H9 (cell line): ENCODE results near the gene SOCS1. TPM values are rescaled to one million over a fixed set of nuclear protein-coding genes. Genes with fewer than 3 reads are reported as not detected.

ENCODE experiments used
- DNase-seq: peaks from one replicate; pipeline ENCODE4 v3.0.0-alpha.2; 2017
- H2AFZ ChIP-seq: one replicate; pipeline ENCODE4 v1.6.1; 2013; ENCODE audit warnings: mild to moderate bottlenecking, low read length, control low read depth, moderate library complexity
- H2AK5ac ChIP-seq: 2 replicates; pipeline ENCODE4 v1.6.1; 2013; ENCODE audit warnings: low read length, control low read depth, mixed read lengths; ENCODE audit not compliant: insufficient read length
- H2BK120ac ChIP-seq: one replicate; pipeline ENCODE4 v1.6.1; 2013; ENCODE audit warnings: low read depth, mild to moderate bottlenecking, low read length, control low read depth, inconsistent platforms; ENCODE audit not compliant: poor library complexity, severe bottlenecking
- H2BK12ac ChIP-seq: 2 replicates; pipeline ENCODE4 v1.6.1; 2013; ENCODE audit warnings: low read length, control low read depth, mixed read lengths, low read depth; ENCODE audit not compliant: insufficient read length
- H2BK15ac ChIP-seq: 2 replicates; pipeline ENCODE4 v1.6.1; 2013; ENCODE audit warnings: low read depth, low read length, control low read depth
- H2BK20ac ChIP-seq: one replicate; pipeline ENCODE4 v1.6.1; 2013; ENCODE audit warnings: low read depth, mild to moderate bottlenecking, low read length, control low read depth, inconsistent platforms; ENCODE audit not compliant: poor library complexity, severe bottlenecking
- H2BK5ac ChIP-seq: 2 replicates; pipeline ENCODE4 v1.6.1; 2013; ENCODE audit warnings: low read length, control low read depth, mixed read lengths; ENCODE audit not compliant: insufficient read length
- H3K14ac ChIP-seq: 2 replicates; pipeline ENCODE4 v1.6.1; 2013; ENCODE audit warnings: low read length, control low read depth; ENCODE audit not compliant: insufficient read depth
- H3K18ac ChIP-seq: 2 replicates; pipeline ENCODE4 v1.6.1; 2013; ENCODE audit warnings: low read depth, mild to moderate bottlenecking, mixed read lengths, low read length, control low read depth; ENCODE audit not compliant: insufficient read length
- H3K23ac ChIP-seq: 2 replicates; pipeline ENCODE4 v1.6.1; 2013; ENCODE audit warnings: low read length, control low read depth, mixed read lengths, low read depth; ENCODE audit not compliant: insufficient read length
- H3K23me2 ChIP-seq: 2 replicates; pipeline ENCODE4 v1.6.1; 2013; ENCODE audit warnings: low read depth, mild to moderate bottlenecking, mixed read lengths, low read length, control low read depth; ENCODE audit not compliant: insufficient read length, poor library complexity, severe bottlenecking
- H3K27ac ChIP-seq: 2 replicates; pipeline ENCODE4 v1.5.1; 2013; ENCODE audit warnings: low read length, control low read depth, mixed read lengths, low read depth; ENCODE audit not compliant: insufficient read length
- H3K27me3 ChIP-seq: 2 replicates; pipeline ENCODE4 v1.6.1; 2013; ENCODE audit warnings: low read length, control low read depth, inconsistent platforms; ENCODE audit not compliant: insufficient read depth
- H3K4ac ChIP-seq: 2 replicates; pipeline ENCODE4 v1.6.1; 2013; ENCODE audit warnings: low read depth, mild to moderate bottlenecking, control low read depth, inconsistent platforms, low read length, moderate library complexity
- H3K4me1 ChIP-seq: 2 replicates; pipeline ENCODE4 v1.6.1; 2013; ENCODE audit warnings: low read length, control low read depth, inconsistent platforms; ENCODE audit not compliant: insufficient read depth
- H3K4me2 ChIP-seq: 2 replicates; pipeline ENCODE4 v1.6.1; 2013; ENCODE audit warnings: low read length, control low read depth, mixed read lengths; ENCODE audit not compliant: insufficient read length, insufficient read depth
- H3K56ac ChIP-seq: 2 replicates; pipeline ENCODE4 v1.6.1; 2013; ENCODE audit warnings: low read depth, mild to moderate bottlenecking, mixed read lengths, low read length, control low read depth; ENCODE audit not compliant: insufficient read length
- H3K79me1 ChIP-seq: 2 replicates; pipeline ENCODE4 v1.6.1; 2013; ENCODE audit warnings: low read depth, mild to moderate bottlenecking, moderate library complexity, low read length, control low read depth, inconsistent platforms; ENCODE audit not compliant: insufficient read depth, poor library complexity, severe bottlenecking
- H3K79me2 ChIP-seq: 2 replicates; pipeline ENCODE4 v1.6.1; 2013; ENCODE audit warnings: low read length, control low read depth, inconsistent platforms; ENCODE audit not compliant: insufficient read depth
- H3K9ac ChIP-seq: 2 replicates; pipeline ENCODE4 v1.6.1; 2013; ENCODE audit warnings: low read length, control low read depth, mixed read lengths; ENCODE audit not compliant: insufficient read length; ENCODE audit errors: extremely low read depth
- H3K9me3 ChIP-seq: one replicate; pipeline ENCODE4 v1.6.1; 2013; ENCODE audit warnings: low read depth, low read length, inconsistent platforms; ENCODE audit not compliant: control insufficient read depth
- H3T11ph ChIP-seq: one replicate; pipeline ENCODE4 v1.6.1; 2013; ENCODE audit warnings: mild to moderate bottlenecking, low read length, control low read depth, inconsistent platforms
- H4K20me1 ChIP-seq: one replicate; pipeline ENCODE4 v1.6.1; 2013; ENCODE audit not compliant: control insufficient read depth, insufficient read length, insufficient read depth
- H4K5ac ChIP-seq: 2 replicates; pipeline ENCODE4 v1.6.1; 2013; ENCODE audit warnings: low read depth, mild to moderate bottlenecking, mixed read lengths, low read length, control low read depth; ENCODE audit not compliant: insufficient read length
- H4K8ac ChIP-seq: replicated peaks from 2 replicates; pipeline ENCODE4 v1.6.1; 2013; ENCODE audit warnings: low read length, control low read depth, mixed read lengths, low read depth; ENCODE audit not compliant: insufficient read length
- H4K91ac ChIP-seq: 2 replicates; pipeline ENCODE4 v1.6.1; 2013; ENCODE audit warnings: low read depth, mild to moderate bottlenecking, moderate library complexity, mixed read lengths, low read length, control low read depth; ENCODE audit not compliant: insufficient read length
- H3K27ac Mint-ChIP-seq, 3 experiments: 2 replicates in 2 of 3; 3 replicates in 1 of 3; pipeline ENCODE4 v1.8.0; 2020 to 2021; ENCODE audit warnings: mixed read lengths in 3 of 3, mild to moderate bottlenecking in 1 of 3, moderate library complexity in 1 of 3
- H3K27me3 Mint-ChIP-seq: 2 replicates; pipeline ENCODE4 v1.8.0; 2021; ENCODE audit warnings: low read depth, mild to moderate bottlenecking, moderate library complexity, mixed read lengths
- H3K36me3 Mint-ChIP-seq, 3 experiments: 2 replicates in 2 of 3; 3 replicates in 1 of 3; pipeline ENCODE4 v1.8.0; 2020 to 2021; ENCODE audit warnings: low read depth in 3 of 3, mixed read lengths in 3 of 3; ENCODE audit not compliant: insufficient read depth in 1 of 3
- H3K4me1 Mint-ChIP-seq, 2 experiments: 2 replicates each; pipeline ENCODE4 v1.8.0; 2020; ENCODE audit warnings: mixed read lengths in 2 of 2
- H3K4me3 Mint-ChIP-seq, 2 experiments: 2 replicates in 1 of 2; 3 replicates in 1 of 2; pipeline ENCODE4 v1.8.0; 2020 to 2021; ENCODE audit warnings: mild to moderate bottlenecking in 2 of 2, mixed read lengths in 2 of 2, moderate library complexity in 1 of 2
- H3K9me3 Mint-ChIP-seq, 2 experiments: 2 replicates in 1 of 2; 3 replicates in 1 of 2; pipeline ENCODE4 v1.8.0; 2020; ENCODE audit warnings: mild to moderate bottlenecking in 2 of 2, mixed read lengths in 2 of 2, moderate library complexity in 1 of 2
- CTCF ChIP-seq: fragments of 200-600 bp; sonication (generic); conservative IDR thresholded peaks from 3 replicates; pipeline ENCODE4 v1.8.0; 2021; ENCODE audit warnings: antibody characterized with exemption, mild to moderate bottlenecking
- WGBS: extraction: QIAGEN DNeasy Blood & Tissue Kit; methylation state at CpG from one replicate; pipeline ENCODE4 v1.1.7; 2013; ENCODE audit warnings: missing lambda C conversion rate, low lambda C conversion rate, mixed read lengths; ENCODE audit not compliant: insufficient read length; ENCODE audit errors: extremely low coverage; 5-methylcytosine and 5-hydroxymethylcytosine counted together
- total RNA-seq: library from RNA; stranded (reverse); gene quantifications from 2 replicates; pipeline ENCODE4 v1.2.1, GENCODE V29; 2021

SOCS1 gene
- total RNA-seq, 1 experiment from 2014 or later, result 11.0 TPM

- no peaks in the 10 kb centered on the region for H3K4me1 ChIP-seq
- H4K91ac ChIP-seq, result no peak overlapping the region
- no peaks in the 10 kb centered on the region for H3K79me2 ChIP-seq
- no peak overlapping the region for H3T11ph ChIP-seq
- H3K4ac ChIP-seq, result no peak overlapping the region
- no peak overlapping the region for H2AK5ac ChIP-seq
- peaks cover 3% of the 10 kb centered on the region for H3K9me3 ChIP-seq
- H3K23me2 ChIP-seq, result no peaks in the 10 kb centered on the region
- TF ChIP-seq CTCF, result no peak
- no peak overlapping the region for H4K5ac ChIP-seq
- no peak overlapping the region for H3K27ac ChIP-seq
- no peaks in the 10 kb centered on the region for H3K79me1 ChIP-seq
- H4K8ac ChIP-seq, result no peak overlapping the region
- no peak overlapping the region for H3K9ac ChIP-seq
- H2BK120ac ChIP-seq, result no peak overlapping the region
- Mint-ChIP-seq H3K36me3 (peaks cover 0 to 8% (median 3%) of the 10 kb centered on the region in 3 experiments; a peak in 5 of 7 replicates), H3K27ac (no peak overlapping the region), H3K27me3 (peaks cover 2% of the 10 kb centered on the region), H3K9me3 (peaks cover 12 to 17% of the 10 kb centered on the region in 2 experiments), H3K4me3 (no peak overlapping the region), H3K4me1 (no peaks in the 10 kb centered on the region)
- DNase-seq, result no peak
- H2BK12ac ChIP-seq, result no peak overlapping the region
- no peaks in the 10 kb centered on the region for H4K20me1 ChIP-seq
- H2BK20ac ChIP-seq, result no peak overlapping the region
- no peak overlapping the region for H2BK5ac ChIP-seq
- H3K56ac ChIP-seq, result no peak overlapping the region
- no peak overlapping the region for H3K18ac ChIP-seq
- H3K27me3 ChIP-seq, result no peaks in the 10 kb centered on the region
- H3K23ac ChIP-seq, result no peak overlapping the region
- no CpG with 5 or more reads among the region's 16 CpGs for WGBS
- no peak overlapping the region for H3K4me2 ChIP-seq
- no peak overlapping the region for H2AFZ ChIP-seq
- H2BK15ac ChIP-seq, result no peak overlapping the region
- H3K14ac ChIP-seq, result no peak overlapping the region
Observed at GRCh38 chr16:11212798-11213196, 43.2 kb downstream of the SOCS1 start.
